MM.1S (cell line): Measurements from ENCODE around the gene DNER.

Source experiments
- EZH2 ChIP-seq: fragments of 300-600 bp; sonication (generic); optimal IDR thresholded peaks from 2 replicates; pipeline ENCODE3; 2017; ENCODE audit warnings: low read depth, mild to moderate bottlenecking, antibody characterized with exemption, low read length, mixed read lengths
- TF ChIP-seq, protein P1 (sequence below): fragments of 300-600 bp; sonication (generic); IDR thresholded peaks from 2 replicates; pipeline ENCODE4 v1.5.1; 2016; ENCODE audit warnings: antibody characterized with exemption, low read length, mixed read lengths

GRCh38 chr2:229407170-229407569 is 307.2 kb downstream of the DNER start:
- TF ChIP-seq, protein P1, sequence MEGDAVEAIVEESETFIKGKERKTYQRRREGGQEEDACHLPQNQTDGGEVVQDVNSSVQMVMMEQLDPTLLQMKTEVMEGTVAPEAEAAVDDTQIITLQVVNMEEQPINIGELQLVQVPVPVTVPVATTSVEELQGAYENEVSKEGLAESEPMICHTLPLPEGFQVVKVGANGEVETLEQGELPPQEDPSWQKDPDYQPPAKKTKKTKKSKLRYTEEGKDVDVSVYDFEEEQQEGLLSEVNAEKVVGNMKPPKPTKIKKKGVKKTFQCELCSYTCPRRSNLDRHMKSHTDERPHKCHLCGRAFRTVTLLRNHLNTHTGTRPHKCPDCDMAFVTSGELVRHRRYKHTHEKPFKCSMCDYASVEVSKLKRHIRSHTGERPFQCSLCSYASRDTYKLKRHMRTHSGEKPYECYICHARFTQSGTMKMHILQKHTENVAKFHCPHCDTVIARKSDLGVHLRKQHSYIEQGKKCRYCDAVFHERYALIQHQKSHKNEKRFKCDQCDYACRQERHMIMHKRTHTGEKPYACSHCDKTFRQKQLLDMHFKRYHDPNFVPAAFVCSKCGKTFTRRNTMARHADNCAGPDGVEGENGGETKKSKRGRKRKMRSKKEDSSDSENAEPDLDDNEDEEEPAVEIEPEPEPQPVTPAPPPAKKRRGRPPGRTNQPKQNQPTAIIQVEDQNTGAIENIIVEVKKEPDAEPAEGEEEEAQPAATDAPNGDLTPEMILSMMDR, result no peak
- TF ChIP-seq EZH2, result no peak
